B cell (primary cell): ENCODE results near the gene CCDC9B. TPM values are rescaled to one million over a fixed set of nuclear protein-coding genes. Genes with fewer than 3 reads are reported as not detected.

Source experiments
- ATAC-seq: fragments of 200-7000 bp; cut with Tn5 transposase; one replicate; pipeline ENCODE4 v1.10.0; 2021; ENCODE audit warnings: low read depth, mild to moderate bottlenecking, moderate number of reproducible peaks, moderate library complexity
- CTCF ChIA-PET: fragments of 350-600 bp; sonication (Branson Sonifier 250); formaldehyde crosslinking; loops from one replicate; lab custom pipeline; 2021; ENCODE audit warnings: antibody characterized with exemption, inconsistent platforms; lab: Charles Lee
- POLR2A ChIA-PET: fragments of 350-600 bp; sonication (Branson Sonifier 250); formaldehyde crosslinking; loops from one replicate; lab custom pipeline; 2021; ENCODE audit warnings: antibody characterized with exemption; lab: Charles Lee
- DNase-seq: peaks from one replicate; pipeline ENCODE4 v3.0.0; 2013
- H2AFZ ChIP-seq: 2 replicates; pipeline ENCODE4 v1.6.1; 2012; ENCODE audit warnings: mild to moderate bottlenecking, low read depth, low read length; ENCODE audit not compliant: insufficient read depth, poor library complexity, severe bottlenecking
- H3K27ac ChIP-seq, 2 donors: 1 replicate in 1 of 2; 2 replicates in 1 of 2; pipeline ENCODE4 v1.5.1; 2012 to 2013; ENCODE audit warnings: low read length in 2 of 2, mild to moderate bottlenecking in 2 of 2, moderate library complexity in 1 of 2
- H3K27me3 ChIP-seq, 4 experiments: fragments of 200-600 bp in 1 of 4; sonication (generic) in 1 of 4; replicated peaks in 1 of 4; 1 replicate in 2 of 4; 2 replicates in 2 of 4; pipeline versions ENCODE4 v1.6.1 to v1.7.0; 2013 to 2016; ENCODE audit warnings: low read length in 3 of 4, mild to moderate bottlenecking in 2 of 4, mixed read lengths in 1 of 4, moderate library complexity in 1 of 4; ENCODE audit not compliant: insufficient read depth in 4 of 4, control insufficient read depth in 3 of 4; ENCODE audit errors: control extremely low read depth in 1 of 4
- H3K36me3 ChIP-seq, 2 experiments: replicated peaks in 1 of 2; 1 replicate in 1 of 2; 2 replicates in 1 of 2; pipeline versions ENCODE4 v1.6.1 to v1.7.1; 2013; ENCODE audit warnings: low read length in 1 of 2; ENCODE audit not compliant: insufficient read depth in 2 of 2, control insufficient read depth in 1 of 2; ENCODE audit errors: control extremely low read depth in 1 of 2, extremely low read depth in 1 of 2
- H3K4me1 ChIP-seq, 2 donors: fragments of 200-600 bp in 1 of 2; sonication (generic) in 1 of 2; 1 replicate in 1 of 2; 2 replicates in 1 of 2; pipeline versions ENCODE4 v1.5.1 to v1.6.1; 2013 to 2017; ENCODE audit warnings: low read length in 2 of 2; ENCODE audit not compliant: control insufficient read depth in 2 of 2, insufficient read depth in 2 of 2
- H3K4me2 ChIP-seq: replicated peaks from 2 replicates; pipeline ENCODE3; 2012; ENCODE audit warnings: mild to moderate bottlenecking, low read depth, low read length; ENCODE audit not compliant: poor library complexity, severe bottlenecking
- H3K4me3 ChIP-seq, 5 experiments: fragments of 200-600 bp in 1 of 5; sonication (generic) in 1 of 5; 1 replicate in 3 of 5; 2 replicates in 2 of 5; pipeline versions ENCODE4 v1.5.1 to v1.7.0; 2011 to 2016; ENCODE audit warnings: low read length in 4 of 5, mild to moderate bottlenecking in 4 of 5, low read depth in 2 of 5, control low read depth in 1 of 5, moderate library complexity in 1 of 5; ENCODE audit not compliant: insufficient read depth in 1 of 5; ENCODE audit errors: control extremely low read depth in 1 of 5, extremely low read depth in 1 of 5
- H3K79me2 ChIP-seq: fragments of 200-600 bp; sonication (generic); one replicate; pipeline ENCODE4 v1.6.0; 2016; ENCODE audit warnings: low read length; ENCODE audit not compliant: control insufficient read depth, insufficient read depth
- H3K9ac ChIP-seq: fragments of 200-600 bp; sonication (generic); 2 replicates; pipeline ENCODE4 v1.6.1; 2017; ENCODE audit warnings: mild to moderate bottlenecking, low read length, moderate library complexity
- H3K9me3 ChIP-seq, 3 donors: one replicate each; pipeline versions ENCODE4 v1.6.1 to v1.7.1; 2013; ENCODE audit warnings: low read length in 2 of 3; ENCODE audit not compliant: control insufficient read depth in 2 of 3, insufficient read depth in 1 of 3; ENCODE audit errors: control extremely low read depth in 1 of 3
- H4K20me1 ChIP-seq: 2 replicates; pipeline ENCODE4 v1.6.0; 2012; ENCODE audit warnings: mild to moderate bottlenecking, low read length; ENCODE audit not compliant: insufficient read depth, control insufficient read depth, poor library complexity, severe bottlenecking
- H3K27ac Mint-ChIP-seq: one replicate; pipeline ENCODE4 v1.8.0; 2021; ENCODE audit warnings: mixed read lengths
- H3K27me3 Mint-ChIP-seq: one replicate; pipeline ENCODE4 v1.8.0; 2021; ENCODE audit warnings: mixed read lengths
- H3K4me1 Mint-ChIP-seq: one replicate; pipeline ENCODE4 v1.8.0; 2021; ENCODE audit warnings: mixed read lengths
- H3K4me3 Mint-ChIP-seq: one replicate; pipeline ENCODE4 v1.8.0; 2021; ENCODE audit warnings: mixed read lengths
- H3K9me3 Mint-ChIP-seq: one replicate; pipeline ENCODE4 v1.8.0; 2022; ENCODE audit warnings: mixed read lengths; ENCODE audit not compliant: insufficient read depth
- WGBS: methylation state at CpG from one replicate; pipeline ENCODE4 v1.1.5; 2013; ENCODE audit warnings: missing lambda C conversion rate; ENCODE audit not compliant: insufficient coverage; 5-methylcytosine and 5-hydroxymethylcytosine counted together
- intact Hi-C: fragments of 100-400 bp; cut with micrococcal nuclease; formaldehyde crosslinking; loops from one replicate; pipeline ENCODE4 v1.10.0; 2022
- polyA plus RNA-seq: library from polyadenylated mRNA; depleted of rRNA; stranded (reverse); fragments of >200 nt; gene quantifications from 2 replicates; pipeline ENCODE4 v1.2.3, GENCODE V29; 2012
- total RNA-seq, 2 donors: library from RNA; stranded (reverse); fragments of 120-200 nt in 1 of 2; gene quantifications; 1 replicate in 1 of 2; 2 replicates in 1 of 2; pipeline versions ENCODE4 v1.2.3 to v1.2.4, GENCODE V29; 2013 to 2022
- TF ChIP-seq, protein P1 (sequence below): fragments of 200-600 bp; IDR thresholded peaks from one replicate; pipeline ENCODE4 v1.8.0; 2022; ENCODE audit warnings: antibody characterized with exemption, mild to moderate bottlenecking

CCDC9B gene
- total and polyA plus RNA-seq, 2 donors (not counting 1 experiment from before 2014, with no cell fraction given), result 1.6 to 2.4 TPM

DNA sequence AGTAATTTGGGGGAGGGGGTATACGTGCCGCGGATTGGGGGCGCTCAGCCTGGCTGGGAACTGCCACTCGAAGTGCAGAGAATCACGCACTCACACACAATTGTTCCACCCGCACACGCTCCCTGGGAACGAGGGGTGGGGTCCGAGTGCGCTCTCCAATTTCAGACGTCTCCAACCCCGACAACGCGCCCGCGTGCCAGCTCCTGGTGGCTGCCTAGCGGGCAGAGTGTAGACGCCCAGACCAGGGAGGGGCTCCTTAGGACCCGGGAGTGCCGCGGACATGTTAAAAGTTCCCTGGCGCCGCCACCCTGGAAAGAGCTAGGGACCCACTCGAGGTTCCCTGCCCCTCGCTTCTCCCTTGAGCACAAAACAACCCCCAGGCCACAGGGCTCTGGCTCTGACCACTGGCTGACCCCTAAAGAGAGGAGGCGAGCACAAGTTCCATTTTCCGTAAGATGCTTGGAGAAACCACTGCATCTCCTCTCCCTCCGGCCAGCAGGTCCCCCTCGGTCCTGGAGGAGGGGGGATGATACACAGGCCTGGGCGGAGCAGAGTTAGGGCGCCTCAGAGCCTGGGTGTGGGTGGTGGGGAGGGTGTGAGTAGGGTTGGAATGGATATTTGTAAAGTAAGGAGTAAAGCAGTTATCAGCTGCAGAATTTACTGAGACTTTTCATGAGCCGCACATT lies 57.0 kb downstream of the CCDC9B start:
- Histone ChIP-seq H2AFZ (peak overlapping the region; percentile 80), H3K9me3 (peaks cover 0 to 5% (median 0%) of the 10 kb centered on the region in 3 donors), H3K36me3 (peaks cover 0 to 8% of the 10 kb centered on the region in 2 experiments), H3K79me2 (no peaks in the 10 kb centered on the region), H3K4me3 (peak overlapping the region in 3 of 5 experiments; percentile 56 to 76 (median 60)), H3K4me2 (peak overlapping the region; percentile 98), H3K4me1 (peaks cover 13 to 23% of the 10 kb centered on the region in 2 donors), H3K9ac (peak overlapping the region; percentile 71), H4K20me1 (no peaks in the 10 kb centered on the region), H3K27me3 (peaks cover 0 to 33% (median 18%) of the 10 kb centered on the region in 4 experiments), H3K27ac (no peak overlapping the region)
- peaks cover 12% of the 10 kb centered on the region for H3K4me1 Mint-ChIP-seq
- 54% methylated on average over 25 of the region's 33 CpGs for WGBS
- ATAC-seq, result no peak
- H3K27me3 Mint-ChIP-seq, result peaks cover 15% of the 10 kb centered on the region
- ChIA-PET POLR2A (interaction anchor here (0.5 to 1.5 kb wide), 3 partner anchors 25 to 387 kb away, joined by 5 to 6 read pairs (median 5); no protein-coding TSS in a partner anchor), CTCF (interaction anchor here (0.7 to 5.7 kb wide), 10 partner anchors 9 to 238 kb away, joined by 3 to 58 read pairs (median 4); partner anchors contain the start of gene PLCB2)
- intact Hi-C loops, result loop anchor here (5.0 kb wide), 2 partner anchors 39 to 351 kb away; partner anchors contain the start of genes EIF2AK4 and INAFM2
- TF ChIP-seq, protein P1, sequence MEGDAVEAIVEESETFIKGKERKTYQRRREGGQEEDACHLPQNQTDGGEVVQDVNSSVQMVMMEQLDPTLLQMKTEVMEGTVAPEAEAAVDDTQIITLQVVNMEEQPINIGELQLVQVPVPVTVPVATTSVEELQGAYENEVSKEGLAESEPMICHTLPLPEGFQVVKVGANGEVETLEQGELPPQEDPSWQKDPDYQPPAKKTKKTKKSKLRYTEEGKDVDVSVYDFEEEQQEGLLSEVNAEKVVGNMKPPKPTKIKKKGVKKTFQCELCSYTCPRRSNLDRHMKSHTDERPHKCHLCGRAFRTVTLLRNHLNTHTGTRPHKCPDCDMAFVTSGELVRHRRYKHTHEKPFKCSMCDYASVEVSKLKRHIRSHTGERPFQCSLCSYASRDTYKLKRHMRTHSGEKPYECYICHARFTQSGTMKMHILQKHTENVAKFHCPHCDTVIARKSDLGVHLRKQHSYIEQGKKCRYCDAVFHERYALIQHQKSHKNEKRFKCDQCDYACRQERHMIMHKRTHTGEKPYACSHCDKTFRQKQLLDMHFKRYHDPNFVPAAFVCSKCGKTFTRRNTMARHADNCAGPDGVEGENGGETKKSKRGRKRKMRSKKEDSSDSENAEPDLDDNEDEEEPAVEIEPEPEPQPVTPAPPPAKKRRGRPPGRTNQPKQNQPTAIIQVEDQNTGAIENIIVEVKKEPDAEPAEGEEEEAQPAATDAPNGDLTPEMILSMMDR, result no peak
- no peaks in the 10 kb centered on the region for H3K9me3 Mint-ChIP-seq
- no peak for DNase-seq
- H3K27ac Mint-ChIP-seq, result peak overlapping the region; percentile 26
- peak overlapping the region; percentile 60 for H3K4me3 Mint-ChIP-seq
